H1 (cell line): Measurements from ENCODE around the gene CTAG2. TPM values are rescaled to one million over a fixed set of nuclear protein-coding genes. Genes with fewer than 3 reads are reported as not detected.

ENCODE experiments used
- CREB1 ChIP-seq: IDR thresholded peaks from 2 replicates; pipeline ENCODE4 v1.6.1; 2012; ENCODE audit warnings: inconsistent platforms
- GABPA ChIP-seq: IDR thresholded peaks from 2 replicates; pipeline ENCODE4 v1.6.1; 2011; ENCODE audit warnings: mild to moderate bottlenecking, low read length, moderate library complexity, borderline replicate concordance; ENCODE audit not compliant: insufficient read depth
- KDM4A ChIP-seq: IDR thresholded peaks from one replicate; pipeline ENCODE4 v1.7.1; 2012; ENCODE audit warnings: low read depth, mild to moderate bottlenecking, moderate library complexity, low read length, inconsistent platforms; ENCODE audit not compliant: severe bottlenecking
- KDM5A ChIP-seq: fragments of 200-600 bp; IDR thresholded peaks from 2 replicates; pipeline ENCODE4 v1.7.1; 2012; ENCODE audit warnings: mild to moderate bottlenecking, low read length, inconsistent platforms, mixed read lengths
- RFX5 ChIP-seq: IDR thresholded peaks from 2 replicates; pipeline ENCODE4 v1.6.1; 2011; ENCODE audit warnings: low read depth, low read length, improper control_type of control experiment, borderline replicate concordance
- SP1 ChIP-seq: IDR thresholded peaks from 2 replicates; pipeline ENCODE4 v1.6.1; 2011; ENCODE audit warnings: low read depth, low read length
- polyA plus RNA-seq, 7 experiments: library from polyadenylated mRNA; depleted of rRNA in 3 of 7; stranded (reverse) in 5 of 7; unstranded in 2 of 7; fragments of >200 nt in 5 of 7; fragments of 200-250 nt in 2 of 7; gene quantifications; 1 replicate in 5 of 7; 2 replicates in 1 of 7; 4 replicates in 1 of 7; pipeline versions ENCODE4 v1.2.1 to v1.2.3, GENCODE V29; 2011 to 2013; ENCODE audit warnings: missing spikeins in 2 of 7, mixed read lengths in 2 of 7
- total RNA-seq: library from RNA; stranded (reverse); fragmentation: NEBNext Ultra II Directional; extraction: Animal tissue kit (Norgen Biotek cat#: 25700); gene quantifications from 2 replicates; pipeline ENCODE4 v1.2.1, GENCODE V29; 2021

Gene CTAG2
- total and polyA plus RNA-seq, 2 of the 8 experiments (the other 6 are each of a cell fraction or from before 2014, with no cell fraction given), result not detected

GRCh38 chrX:154658187-154658586, 4.8 kb upstream of the CTAG2 start (continued):
- TF ChIP-seq SP1 (no peak), KDM4A (no peak), GABPA (no peak), RFX5 (no peak), KDM5A (no peak), CREB1 (no peak)
- TF ChIP-seq, all 59 proteins: peak for 0
